GM12864 (cell line): ENCODE measurements around the gene EFHB.

Experiments
- DNase-seq: peaks from one replicate; pipeline ENCODE4 v3.0.0-alpha.2; 2011; ENCODE audit warnings: low read depth
- H3K4me3 ChIP-seq: 2 replicates; pipeline ENCODE4 v1.5.1; 2011; ENCODE audit warnings: mild to moderate bottlenecking, low read depth, low read length, control low read depth
- CTCF ChIP-seq: IDR thresholded peaks from 2 replicates; pipeline ENCODE4 v1.5.1; 2011; ENCODE audit warnings: low read depth, mild to moderate bottlenecking, moderate library complexity, low read length, control low read depth, inconsistent platforms; ENCODE audit errors: missing control alignments

The EFHB gene

GRCh38 chr3:19934098-19934566 is at the start of gene EFHB:
EFHB (minus strand) TSS chr3:19934217; CDS start chr3:19934018, 199 bp downstream.
- DNase-seq = no peak
- no peak for TF ChIP-seq CTCF
- no peak within 1 kb of the TSS for H3K4me3 ChIP-seq

- DNase-seq = no peak
- no peak for TF ChIP-seq CTCF
- no peak overlapping the region for H3K4me3 ChIP-seq
Observed at GRCh38 chr3:19972054-19972453, 38.0 kb upstream of the EFHB start.

GRCh38 chr3:19970327-19970726 is 36.3 kb upstream of the EFHB start:
- no peak for TF ChIP-seq CTCF
- H3K4me3 ChIP-seq = no peak overlapping the region

GRCh38 chr3:19967812-19968211 is 33.8 kb upstream of the EFHB start:
- H3K4me3 ChIP-seq = no peak overlapping the region
- no peak for DNase-seq
- no peak for TF ChIP-seq CTCF

More at GRCh38 chr3:19970327-19970726, 36.3 kb upstream of the EFHB start:
- no peak for DNase-seq

GRCh38 chr3:19967208-19967607 is 33.2 kb upstream of the EFHB start:
- TF ChIP-seq CTCF = no peak
- DNase-seq = no peak
- no peak overlapping the region for H3K4me3 ChIP-seq

GRCh38 chr3:19961960-19962359 is 27.9 kb upstream of the EFHB start:
- H3K4me3 ChIP-seq = no peak overlapping the region
- DNase-seq = no peak
- no peak for TF ChIP-seq CTCF

GRCh38 chr3:19960696-19961095 is 26.7 kb upstream of the EFHB start:
- no peak for TF ChIP-seq CTCF
- no peak overlapping the region for H3K4me3 ChIP-seq
- DNase-seq = no peak
